ENCODE data around the gene KIF2C.
A peak's percentile ranks its signal among the peaks of the same experiment; 100 is the strongest.
"Not testable (repeated sequence)": the region's sequence is repeated elsewhere in the genome, so short reads cannot be mapped to it uniquely, and the experiment has no call there.

The KIF2C gene

DNA sequence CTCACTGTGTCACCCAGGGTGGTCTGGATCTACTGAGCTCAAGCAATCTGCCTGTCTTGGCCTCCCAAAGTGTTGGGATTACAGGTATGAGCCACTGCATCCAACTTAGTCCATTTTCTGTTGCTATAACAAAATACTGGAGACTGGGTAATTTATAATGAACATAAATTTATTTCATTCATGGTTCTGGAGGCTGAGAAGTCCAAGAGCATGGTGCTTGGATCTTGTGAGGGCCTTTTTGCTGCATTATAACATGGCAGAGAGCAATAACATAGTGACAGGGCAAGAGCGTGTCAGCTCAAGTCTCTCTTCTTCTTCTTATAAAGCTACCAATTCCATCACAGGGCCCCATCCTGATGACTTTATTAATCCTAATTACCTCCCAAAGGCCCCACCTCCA is 3.6 kb upstream of the KIF2C start:
- TF ChIP-seq, protein P1, sequence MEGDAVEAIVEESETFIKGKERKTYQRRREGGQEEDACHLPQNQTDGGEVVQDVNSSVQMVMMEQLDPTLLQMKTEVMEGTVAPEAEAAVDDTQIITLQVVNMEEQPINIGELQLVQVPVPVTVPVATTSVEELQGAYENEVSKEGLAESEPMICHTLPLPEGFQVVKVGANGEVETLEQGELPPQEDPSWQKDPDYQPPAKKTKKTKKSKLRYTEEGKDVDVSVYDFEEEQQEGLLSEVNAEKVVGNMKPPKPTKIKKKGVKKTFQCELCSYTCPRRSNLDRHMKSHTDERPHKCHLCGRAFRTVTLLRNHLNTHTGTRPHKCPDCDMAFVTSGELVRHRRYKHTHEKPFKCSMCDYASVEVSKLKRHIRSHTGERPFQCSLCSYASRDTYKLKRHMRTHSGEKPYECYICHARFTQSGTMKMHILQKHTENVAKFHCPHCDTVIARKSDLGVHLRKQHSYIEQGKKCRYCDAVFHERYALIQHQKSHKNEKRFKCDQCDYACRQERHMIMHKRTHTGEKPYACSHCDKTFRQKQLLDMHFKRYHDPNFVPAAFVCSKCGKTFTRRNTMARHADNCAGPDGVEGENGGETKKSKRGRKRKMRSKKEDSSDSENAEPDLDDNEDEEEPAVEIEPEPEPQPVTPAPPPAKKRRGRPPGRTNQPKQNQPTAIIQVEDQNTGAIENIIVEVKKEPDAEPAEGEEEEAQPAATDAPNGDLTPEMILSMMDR (IDR thresholded peaks at IDR 0.05; ENCODE audit: insufficient read depth, low read depth, low read length, missing control alignments): no peak
- no peak for DNase-seq (ENCODE audit: low read depth)
- no peak overlapping the region for H3K4me3 ChIP-seq (ENCODE audit: low read length)

DNA sequence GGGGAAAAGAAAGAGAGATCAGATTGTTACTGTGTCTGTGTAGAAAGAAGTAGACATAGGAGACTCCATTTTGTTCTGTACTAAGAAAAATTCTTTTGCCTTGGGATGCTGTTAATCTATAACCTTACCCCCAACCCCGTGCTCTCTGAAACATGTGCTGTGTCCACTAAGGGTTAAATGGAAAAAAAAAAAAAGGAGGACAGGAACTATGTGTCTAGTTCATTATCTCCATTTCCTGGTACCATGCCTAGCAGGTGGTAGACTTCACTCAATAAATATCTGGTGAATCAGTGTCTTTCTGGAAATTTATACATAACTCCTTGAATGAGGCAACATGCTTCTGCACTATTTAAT is 707 bp upstream of the KIF2C start:
- not testable (repeated sequence) for DNase-seq (ENCODE audit: low read depth)
- H3K4me3 ChIP-seq (ENCODE audit: low read length): peak overlapping the region; percentile 75

DNA sequence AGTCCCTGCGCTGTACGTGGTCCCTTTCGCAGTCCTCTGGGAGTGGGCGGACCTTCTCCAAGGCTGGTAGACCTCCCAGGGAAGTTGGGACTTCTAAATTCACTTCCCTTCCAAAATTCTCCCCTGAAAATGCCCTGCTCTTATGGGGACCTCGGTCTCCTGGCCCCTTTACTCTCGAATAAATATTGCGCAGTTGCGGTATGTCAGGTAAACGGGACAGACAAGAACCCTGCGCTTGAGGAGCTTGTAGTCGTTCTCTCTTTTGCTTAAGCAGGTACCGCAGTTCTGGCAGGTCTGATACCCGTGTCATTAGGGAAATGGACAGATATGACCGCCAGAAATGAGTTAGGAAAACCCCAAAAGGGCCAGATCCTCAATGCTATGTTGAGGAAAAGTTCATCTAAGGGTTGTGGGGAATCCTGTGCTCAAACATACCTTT is 561 bp downstream of the KIF2C start:
- DNase-seq (ENCODE audit: low read depth): peak; percentile 5
- H3K4me3 ChIP-seq (ENCODE audit: low read length): peak overlapping the region; percentile 75
- TF ChIP-seq, protein P1 (IDR thresholded peaks at IDR 0.05; ENCODE audit: insufficient read depth, low read depth, low read length, missing control alignments): no peak

DNA sequence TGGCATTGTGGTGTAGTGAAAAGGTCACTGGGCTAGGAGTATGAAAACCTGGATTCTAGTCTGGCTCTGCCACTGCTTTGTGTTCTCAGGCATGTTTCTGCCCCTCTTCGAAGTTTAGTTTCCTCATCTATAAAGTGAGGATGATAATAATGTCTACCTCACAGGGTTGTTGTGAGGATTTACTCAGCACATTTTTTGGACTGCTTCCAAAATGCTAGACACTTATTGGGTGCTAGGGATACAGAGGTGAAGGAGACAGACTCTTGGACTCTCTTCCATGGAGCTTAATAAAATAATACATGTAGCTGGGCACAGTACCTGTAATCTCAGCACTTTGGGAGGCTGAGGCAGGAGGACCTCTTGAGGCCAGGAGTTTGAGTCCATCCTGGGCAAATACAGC is 3.6 kb downstream of the KIF2C start:
- DNase-seq (ENCODE audit: low read depth): no peak
- TF ChIP-seq, protein P1 (IDR thresholded peaks at IDR 0.05; ENCODE audit: insufficient read depth, low read depth, low read length, missing control alignments): no peak
- H3K4me3 ChIP-seq (ENCODE audit: low read length): no peak overlapping the region

DNA sequence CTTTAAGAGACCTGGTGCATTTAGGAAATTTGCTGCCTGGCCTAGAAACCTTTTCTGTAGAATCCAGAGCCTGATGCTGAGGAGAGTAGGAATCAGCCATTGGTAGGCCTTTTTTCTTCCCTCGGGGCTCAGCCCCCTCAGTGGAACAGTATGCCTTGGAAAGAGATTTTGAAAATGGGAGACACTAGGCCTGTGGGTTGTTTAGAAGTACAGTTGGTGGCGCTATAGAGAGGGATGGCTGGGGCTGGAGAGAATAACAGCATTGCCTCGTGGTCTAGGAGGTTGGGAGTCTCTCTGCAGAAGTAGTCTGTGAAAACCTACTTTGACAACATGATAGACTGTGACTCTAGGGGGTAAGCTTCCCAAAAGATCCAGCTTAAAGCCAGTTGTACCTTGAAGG is 8.2 kb downstream of the KIF2C start:
- H3K4me3 ChIP-seq (ENCODE audit: low read length): no peak overlapping the region
- no peak for DNase-seq (ENCODE audit: low read depth)
- TF ChIP-seq, protein P1 (IDR thresholded peaks at IDR 0.05; ENCODE audit: insufficient read depth, low read depth, low read length, missing control alignments): no peak

DNA sequence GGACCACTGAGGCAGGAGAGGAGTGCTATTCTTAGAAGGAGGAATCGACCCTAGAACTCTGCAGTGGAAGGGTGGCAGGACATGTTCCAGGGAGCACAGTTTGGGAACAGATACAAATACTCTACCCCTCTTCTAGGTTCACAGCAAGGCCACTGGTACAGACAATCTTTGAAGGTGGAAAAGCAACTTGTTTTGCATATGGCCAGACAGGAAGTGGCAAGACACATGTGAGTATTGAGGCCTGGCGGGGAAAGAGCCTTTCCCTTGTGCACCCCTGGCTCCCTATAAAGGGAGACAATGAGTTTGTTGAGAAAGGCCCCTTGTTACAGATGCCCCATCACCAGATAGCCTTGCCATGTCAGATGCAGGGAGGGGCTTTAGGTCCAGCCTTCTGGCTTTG is 17.8 kb downstream of the KIF2C start:
- no peak for DNase-seq (ENCODE audit: low read depth)
- no peak overlapping the region for H3K4me3 ChIP-seq (ENCODE audit: low read length)
- TF ChIP-seq, protein P1 (IDR thresholded peaks at IDR 0.05; ENCODE audit: insufficient read depth, low read depth, low read length, missing control alignments): no peak

DNA sequence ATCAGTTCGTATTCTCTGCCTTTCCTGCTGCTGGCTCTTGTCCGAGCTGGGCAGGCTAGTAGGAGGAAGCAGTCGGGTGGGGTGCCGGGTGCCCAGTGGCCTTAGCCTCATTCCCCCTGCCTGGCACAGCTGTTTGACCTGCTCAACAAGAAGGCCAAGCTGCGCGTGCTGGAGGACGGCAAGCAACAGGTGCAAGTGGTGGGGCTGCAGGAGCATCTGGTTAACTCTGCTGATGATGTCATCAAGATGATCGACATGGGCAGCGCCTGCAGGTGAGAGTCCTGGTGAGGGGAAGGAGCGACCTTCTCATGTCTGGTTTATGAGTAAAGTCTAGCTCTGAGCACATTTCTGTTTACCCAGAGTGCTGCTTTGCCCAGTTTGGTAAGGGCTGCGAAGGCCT is 19.4 kb downstream of the KIF2C start:
- no peak overlapping the region for H3K4me3 ChIP-seq (ENCODE audit: low read length)
- DNase-seq (ENCODE audit: low read depth): no peak
- TF ChIP-seq, protein P1 (IDR thresholded peaks at IDR 0.05; ENCODE audit: insufficient read depth, low read depth, low read length, missing control alignments): no peak

DNA sequence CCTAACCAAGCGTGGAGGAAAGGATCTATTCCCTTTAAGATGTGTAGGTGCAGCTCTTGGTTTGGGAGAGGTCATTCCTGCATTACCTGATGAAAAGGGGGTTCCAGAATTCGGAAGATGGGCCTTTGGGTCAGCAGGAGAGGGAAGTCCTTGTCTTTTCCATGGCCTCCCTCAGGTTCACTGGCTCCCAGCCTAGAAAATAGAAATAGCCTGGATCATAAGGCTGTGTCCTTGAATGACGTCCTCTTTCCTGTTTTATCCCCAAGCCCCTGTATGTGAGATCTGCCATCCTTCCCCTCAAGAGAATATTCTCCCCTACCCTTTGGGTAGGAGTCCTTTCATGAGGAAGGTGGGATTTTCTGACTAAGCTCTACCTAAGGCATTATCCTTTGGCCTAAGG is 21.2 kb downstream of the KIF2C start:
- no peak for DNase-seq (ENCODE audit: low read depth)
- no peak overlapping the region for H3K4me3 ChIP-seq (ENCODE audit: low read length)

DNA sequence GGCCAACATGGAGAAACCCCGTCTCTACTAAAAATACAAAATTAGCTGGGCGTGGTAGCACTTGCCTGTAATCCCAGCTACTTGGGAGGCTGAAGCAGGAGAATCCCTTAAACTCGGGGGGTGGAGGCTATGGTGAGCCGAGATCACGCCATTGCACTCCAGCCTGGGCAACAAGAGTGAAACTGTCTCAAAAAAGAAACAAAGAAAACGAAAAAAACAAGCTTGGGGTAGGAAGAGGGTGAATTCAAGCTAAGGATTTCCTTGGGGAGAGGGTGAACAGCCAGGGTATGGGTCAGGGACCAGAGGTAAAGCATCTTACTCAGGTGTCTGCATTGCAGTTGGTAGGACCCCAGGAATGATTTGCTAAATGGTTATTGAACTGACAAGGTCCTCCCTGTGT is 26.8 kb downstream of the KIF2C start:
- not testable (repeated sequence) for DNase-seq (ENCODE audit: low read depth); H3K4me3 ChIP-seq (ENCODE audit: low read length)

More for the DNA sequence above, 21.2 kb downstream of the KIF2C start:
- TF ChIP-seq, protein P1 (IDR thresholded peaks at IDR 0.05; ENCODE audit: insufficient read depth, low read depth, low read length, missing control alignments): no peak
